Measurements from ENCODE around the gene LPCAT3.

The LPCAT3 gene

GRCh38 chr12:7009512-7009911 lies 8.8 kb downstream of the LPCAT3 start:
- DNase-seq (ENCODE audit: low read depth), result no peak
- no peak overlapping the region for H3K4me3 ChIP-seq (ENCODE audit: low read depth, low read length)
- TF ChIP-seq CTCF (IDR thresholded peaks at IDR 0.05; ENCODE audit: insufficient read depth, low read depth, low read length, missing control alignments), result no peak

- no peak for TF ChIP-seq CTCF (IDR thresholded peaks at IDR 0.05; ENCODE audit: insufficient read depth, low read depth, low read length, missing control alignments)
- no peak for DNase-seq (ENCODE audit: low read depth)
- H3K4me3 ChIP-seq (ENCODE audit: low read depth, low read length), result no peak overlapping the region
Measured at GRCh38 chr12:7008864-7009263, 9.4 kb downstream of the LPCAT3 start.

- TF ChIP-seq CTCF (IDR thresholded peaks at IDR 0.05; ENCODE audit: insufficient read depth, low read depth, low read length, missing control alignments), result no peak
- H3K4me3 ChIP-seq (ENCODE audit: low read depth, low read length), result no peak overlapping the region
Measured at GRCh38 chr12:7006639-7007038, 11.6 kb downstream of the LPCAT3 start.

GRCh38 chr12:7005311-7005710 lies 13.0 kb downstream of the LPCAT3 start:
- no peak for TF ChIP-seq CTCF (IDR thresholded peaks at IDR 0.05; ENCODE audit: insufficient read depth, low read depth, low read length, missing control alignments)

More at GRCh38 chr12:7006639-7007038, 11.6 kb downstream of the LPCAT3 start:
- DNase-seq (ENCODE audit: low read depth), result no peak

GRCh38 chr12:7004840-7005239 lies 13.4 kb downstream of the LPCAT3 start:
- no peak overlapping the region for H3K4me3 ChIP-seq (ENCODE audit: low read depth, low read length)
- no peak for DNase-seq (ENCODE audit: low read depth)
- no peak for TF ChIP-seq CTCF (IDR thresholded peaks at IDR 0.05; ENCODE audit: insufficient read depth, low read depth, low read length, missing control alignments)

More at GRCh38 chr12:7005311-7005710, 13.0 kb downstream of the LPCAT3 start:
- no peak for DNase-seq (ENCODE audit: low read depth)
- H3K4me3 ChIP-seq (ENCODE audit: low read depth, low read length), result no peak overlapping the region

GRCh38 chr12:7004287-7004803 lies 13.9 kb downstream of the LPCAT3 start:
- DNase-seq (ENCODE audit: low read depth), result no peak
- no peak for TF ChIP-seq CTCF (IDR thresholded peaks at IDR 0.05; ENCODE audit: insufficient read depth, low read depth, low read length, missing control alignments)
- no peak overlapping the region for H3K4me3 ChIP-seq (ENCODE audit: low read depth, low read length)

GRCh38 chr12:7001921-7002591 lies 16.2 kb downstream of the LPCAT3 start:
- DNase-seq (ENCODE audit: low read depth), result no peak
- no peak for TF ChIP-seq CTCF (IDR thresholded peaks at IDR 0.05; ENCODE audit: insufficient read depth, low read depth, low read length, missing control alignments)

More at GRCh38 chr12:7001921-7002591, 16.2 kb downstream of the LPCAT3 start:
- no peak overlapping the region for H3K4me3 ChIP-seq (ENCODE audit: low read depth, low read length)

All from GM12865 (cell line).